Activated CD8-positive, alpha-beta memory T cell treated with anti-CD3 and anti-CD28 coated beads, Interleukin-2, amount 50 U/mL, for 4 hours (primary cell): ENCODE measurements around the gene RNASE8.
"Not testable (repeated sequence)": the region's sequence is repeated elsewhere in the genome, so short reads cannot be mapped to it uniquely, and the experiment has no call there.

Experiments
- DNase-seq: peaks from one replicate; pipeline ENCODE4 v3.0.0-alpha.2; 2020

The RNASE8 gene

GRCh38 chr14:21030531-21030930 is 27.1 kb upstream of the RNASE8 start:
- no peak for DNase-seq

- no peak for DNase-seq
These were observed 25.1 kb upstream of the RNASE8 start for GRCh38 chr14:21032326-21033132.

GRCh38 chr14:21033133-21033698 is 24.4 kb upstream of the RNASE8 start:
- no peak for DNase-seq

- DNase-seq = no peak
These were observed 22.9 kb upstream of the RNASE8 start, which contains the start of gene RNASE13 for GRCh38 chr14:21034707-21035106. TSS of gene RNASE13 (minus strand) at chr14:21034807. CDS start at chr14:21034288, 519 bp downstream.

GRCh38 chr14:21036751-21037150 is 20.9 kb upstream of the RNASE8 start:
- no peak for DNase-seq

- DNase-seq = no peak
These were observed 20.5 kb upstream of the RNASE8 start for GRCh38 chr14:21037156-21037555.

GRCh38 chr14:21038441-21039422 is 18.9 kb upstream of the RNASE8 start:
- no peak for DNase-seq

- DNase-seq = no peak
These were observed 17.8 kb upstream of the RNASE8 start for GRCh38 chr14:21039585-21040369.

- no peak for DNase-seq
These were observed 17.2 kb upstream of the RNASE8 start for GRCh38 chr14:21040370-21040925.

- not testable (repeated sequence) for DNase-seq
These were observed 16.7 kb upstream of the RNASE8 start for GRCh38 chr14:21040941-21041340.

GRCh38 chr14:21041676-21042433 is 15.8 kb upstream of the RNASE8 start, which contains the start of gene RNASE7:
TSS of gene RNASE7 (plus strand) at chr14:21042362. CDS start at chr14:21042993, 631 bp downstream.
- no peak for DNase-seq

GRCh38 chr14:21042918-21043317 is 14.7 kb upstream of the RNASE8 start:
- DNase-seq = no peak

- no peak for DNase-seq
These were observed 14.1 kb upstream of the RNASE8 start for GRCh38 chr14:21043387-21043973.

GRCh38 chr14:21043974-21044618 is 13.5 kb upstream of the RNASE8 start:
- no peak for DNase-seq

- DNase-seq = no peak
These were observed 10.2 kb upstream of the RNASE8 start for GRCh38 chr14:21047378-21047781.

- DNase-seq = no peak
These were observed 9.0 kb upstream of the RNASE8 start for GRCh38 chr14:21048638-21049037.

- DNase-seq = no peak
These were observed 8.3 kb upstream of the RNASE8 start for GRCh38 chr14:21049271-21049673.

- DNase-seq = no peak
These were observed 7.0 kb upstream of the RNASE8 start for GRCh38 chr14:21050597-21050996.

- DNase-seq = no peak
These were observed 4.2 kb upstream of the RNASE8 start for GRCh38 chr14:21053184-21054122.
